HepG2 (cell line): ENCODE results near the gene LCAT. TPM values are rescaled to one million over a fixed set of nuclear protein-coding genes. Genes with fewer than 3 reads are reported as not detected.

Source experiments
- ATAC-seq: fragments of 200-7000 bp; cut with Tn5 transposase; 3 replicates; pipeline ENCODE4 v1.9.1; 2020; ENCODE audit warnings: mild to moderate bottlenecking, moderate library complexity
- BruUV-seq: library from RNA; stranded (reverse); fragments of 400-500 nt; replicated peaks from 2 replicates; lab custom pipeline; 2021; lab: Mats Ljungman, UMichigan
- CTCF ChIA-PET: fragments of 300-600 bp; formaldehyde crosslinking; extraction: SDS; loops from one replicate; lab custom pipeline; 2021; ENCODE audit warnings: low total read pairs, inconsistent platforms, low intra/inter-chr PET ratio; lab: Yijun Ruan, JAX
- POLR2A ChIA-PET: fragments of 350-600 bp; sonication (Branson Sonifier 250); formaldehyde crosslinking; loops from one replicate; lab custom pipeline; 2020; ENCODE audit warnings: antibody characterized with exemption, inconsistent platforms; lab: Yijun Ruan, JAX
- DNase-seq: peaks from one replicate; pipeline ENCODE4 v3.0.0-alpha.2; 2015; ENCODE audit warnings: low spot score
- FAIRE-seq: peaks from 3 replicates; lab custom pipeline; 2011; peaks lifted over from hg19 to GRCh38; lab: Jason Lieb, UNC
- H2AFZ ChIP-seq: one replicate; pipeline ENCODE4 v1.6.1; 2011; ENCODE audit warnings: low read length, inconsistent platforms
- H3K27ac ChIP-seq: fragments of 300-600 bp; 3 replicates; pipeline ENCODE4 v1.8.0; 2011; ENCODE audit warnings: mixed run types, mild to moderate bottlenecking, mixed read lengths, low read length, inconsistent platforms; ENCODE audit not compliant: insufficient read depth; ENCODE audit errors: extremely low read length
- H3K27me3 ChIP-seq, 2 experiments: fragments of 200-600 bp in 1 of 2; 2 replicates in 1 of 2; 3 replicates in 1 of 2; pipeline versions ENCODE4 v1.6.0 to v1.8.0; 2011; ENCODE audit warnings: low read length in 2 of 2, mild to moderate bottlenecking in 2 of 2, moderate library complexity in 2 of 2, inconsistent platforms in 1 of 2; ENCODE audit not compliant: insufficient read depth in 2 of 2, control insufficient read depth in 1 of 2
- H3K36me3 ChIP-seq, 2 experiments: fragments of 200-600 bp in 1 of 2; replicated peaks in 1 of 2; 2 replicates in 1 of 2; 3 replicates in 1 of 2; pipeline versions ENCODE4 v1.5.1 to v1.8.0; 2011; ENCODE audit warnings: low read length in 2 of 2, inconsistent platforms in 1 of 2; ENCODE audit not compliant: insufficient read depth in 2 of 2, control insufficient read depth in 1 of 2
- H3K4me1 ChIP-seq: 2 replicates; pipeline ENCODE4 v1.5.1; 2012; ENCODE audit warnings: low read length, inconsistent platforms; ENCODE audit not compliant: insufficient read depth
- H3K4me2 ChIP-seq: 2 replicates; pipeline ENCODE4 v1.6.0; 2011; ENCODE audit warnings: low read depth, low read length, inconsistent platforms
- H3K4me3 ChIP-seq, 3 experiments: fragments of 200-600 bp in 1 of 3; sonication (generic), shearing (Covaris generic) in 1 of 3; replicated peaks in 1 of 3; 2 replicates each; pipeline ENCODE4 v1.5.1; 2011 to 2016; ENCODE audit warnings: low read length in 3 of 3, inconsistent platforms in 2 of 3, low read depth in 2 of 3, mild to moderate bottlenecking in 2 of 3, control low read depth in 1 of 3, mixed read lengths in 1 of 3; ENCODE audit not compliant: insufficient read depth in 1 of 3
- H3K79me2 ChIP-seq: one replicate; pipeline ENCODE4 v1.6.1; 2011; ENCODE audit warnings: low read length, inconsistent platforms; ENCODE audit not compliant: insufficient read depth
- H3K9ac ChIP-seq: 2 replicates; pipeline ENCODE4 v1.6.0; 2011; ENCODE audit warnings: mild to moderate bottlenecking, low read depth, low read length, inconsistent platforms; ENCODE audit not compliant: insufficient read depth
- H3K9me3 ChIP-seq: 2 replicates; pipeline ENCODE4 v1.5.1; 2012; ENCODE audit warnings: mild to moderate bottlenecking, low read length
- H4K20me1 ChIP-seq: 2 replicates; pipeline ENCODE4 v1.6.0; 2011; ENCODE audit warnings: inconsistent platforms, mild to moderate bottlenecking, low read length, moderate library complexity; ENCODE audit not compliant: insufficient read depth
- ARNTL ChIP-seq: sonication (generic); formaldehyde crosslinking; IDR thresholded peaks from 2 replicates; pipeline ENCODE4 v1.4.0; 2020; ENCODE audit warnings: mild to moderate bottlenecking, missing genetic modification reagents
- DDIT3 ChIP-seq: sonication (generic); formaldehyde crosslinking; IDR thresholded peaks from 2 replicates; pipeline ENCODE4 v1.4.0; 2020; ENCODE audit warnings: mild to moderate bottlenecking, missing genetic modification reagents
- PTBP1 ChIP-seq: fragments of 200-400 bp; formaldehyde crosslinking; IDR thresholded peaks from 2 replicates; pipeline ENCODE4 v1.6.1; 2018; ENCODE audit warnings: low read length, low read depth; ENCODE audit not compliant: poor library complexity, severe bottlenecking
- RFX1 ChIP-seq: fragments of 450-650 bp; IDR thresholded peaks from 2 replicates; pipeline ENCODE4 v1.6.1; 2017
- SNAPC2 ChIP-seq: sonication (generic); formaldehyde crosslinking; IDR thresholded peaks from 2 replicates; pipeline ENCODE4 v1.8.1; 2022; ENCODE audit warnings: mild to moderate bottlenecking, missing genetic modification reagents
- TAF1 ChIP-seq: sonication (generic); formaldehyde crosslinking; IDR thresholded peaks from 2 replicates; pipeline ENCODE4 v1.4.0; 2020; ENCODE audit warnings: missing genetic modification reagents
- U2AF1 ChIP-seq: fragments of 200-400 bp; formaldehyde crosslinking; optimal IDR thresholded peaks from 2 replicates; pipeline ENCODE3; 2017; ENCODE audit warnings: mild to moderate bottlenecking, low read depth, low read length
- ZNF101 ChIP-seq: sonication (generic); formaldehyde crosslinking; IDR thresholded peaks from 2 replicates; pipeline ENCODE4 v1.4.0; 2020; ENCODE audit warnings: mild to moderate bottlenecking, low read depth, missing genetic modification reagents, borderline replicate concordance
- ZNF318 ChIP-seq: sonication (generic); formaldehyde crosslinking; IDR thresholded peaks from 2 replicates; pipeline ENCODE4 v1.4.0; 2020; ENCODE audit warnings: mild to moderate bottlenecking, missing genetic modification reagents
- ZNF335 ChIP-seq: sonication (generic); formaldehyde crosslinking; IDR thresholded peaks from 2 replicates; pipeline ENCODE4 v1.4.0; 2020; ENCODE audit warnings: missing genetic modification reagents
- ZNF343 ChIP-seq: sonication (generic); formaldehyde crosslinking; IDR thresholded peaks from 2 replicates; pipeline ENCODE4 v1.4.0; 2020; ENCODE audit warnings: mild to moderate bottlenecking, missing genetic modification reagents
- ZNF484 ChIP-seq: sonication (generic); formaldehyde crosslinking; IDR thresholded peaks from 2 replicates; pipeline ENCODE4 v1.5.1; 2020; ENCODE audit warnings: mild to moderate bottlenecking, low read depth, missing genetic modification reagents, borderline replicate concordance
- ZNF567 ChIP-seq: sonication (generic); formaldehyde crosslinking; IDR thresholded peaks from 2 replicates; pipeline ENCODE4 v1.8.1; 2023; ENCODE audit warnings: mild to moderate bottlenecking, missing genetic modification reagents, borderline replicate concordance
- ZNF614 ChIP-seq: IDR thresholded peaks from 2 replicates; pipeline ENCODE4 v1.6.1; 2018; ENCODE audit warnings: missing biosample characterization, missing genetic modification reagents, inconsistent platforms, borderline replicate concordance
- ZNF768 ChIP-seq: sonication (generic); formaldehyde crosslinking; IDR thresholded peaks from 2 replicates; pipeline ENCODE4 v1.4.0; 2020; ENCODE audit warnings: missing genetic modification reagents
- ZSCAN30 ChIP-seq: sonication (generic); formaldehyde crosslinking; IDR thresholded peaks from 2 replicates; pipeline ENCODE4 v1.5.0; 2020; ENCODE audit warnings: mild to moderate bottlenecking, missing genetic modification reagents
- WGBS: methylation state at CpG from one replicate; pipeline ENCODE4 v1.1.6; 2017; ENCODE audit warnings: low lambda C conversion rate; 5-methylcytosine and 5-hydroxymethylcytosine counted together
- in situ Hi-C: cut with HindIII; loops from 2 replicates; pipeline ENCODE4 v1.10.0; 2017; ENCODE audit warnings: low pct_unique_long_range_greater_than_20kb; ENCODE audit not compliant: extremely low pct_ligation_motif_present
- intact Hi-C: fragments of 100-400 bp; cut with micrococcal nuclease; formaldehyde crosslinking; loops from one replicate; pipeline ENCODE4 v1.10.0; 2022; ENCODE audit not compliant: unreplicated experiment
- polyA plus RNA-seq, 8 experiments: library from polyadenylated mRNA; depleted of rRNA in 3 of 8; stranded (reverse) in 7 of 8; unstranded in 1 of 8; fragments of >200 nt; fragmentation: Illumina TruSeq in 4 of 8; extraction: Trizol in 4 of 8; gene quantifications; 2 replicates each; pipeline versions ENCODE4 v1.2.1 to v1.2.3, GENCODE V29; 2011 to 2016; ENCODE audit warnings: low read depth in 4 of 8, missing spikeins in 1 of 8, mixed read lengths in 1 of 8; ENCODE audit not compliant: insufficient read depth in 1 of 8
- total RNA-seq, 5 experiments: library from RNA; depleted of rRNA; stranded (reverse); fragments of >200 nt; fragmentation: Illumina TruSeq; extraction: Trizol; gene quantifications; 2 replicates each; pipeline ENCODE4 v1.2.3, GENCODE V29; 2016; ENCODE audit warnings: low read depth in 1 of 5

LCAT gene
- total and polyA plus RNA-seq, 2 of the 13 experiments (the other 11 are each of a cell fraction or from before 2014, with no cell fraction given) = 36.1 to 38.9 TPM

- Histone ChIP-seq H3K4me2 (peak overlapping the region; percentile 92), H3K27me3 (peaks cover 0 to 3% of the 10 kb centered on the region in 2 experiments; a peak in 1 of 5 replicates), H3K27ac (peak overlapping the region; percentile 92), H3K79me2 (peaks cover 43% of the 10 kb centered on the region), H3K9me3 (no peaks in the 10 kb centered on the region), H3K4me1 (peaks cover 57% of the 10 kb centered on the region), H3K9ac (peak overlapping the region; percentile 83), H2AFZ (no peak overlapping the region), H3K4me3 (peak overlapping the region; percentile 89 to 91 (median 90)), H3K36me3 (no peaks in the 10 kb centered on the region; a peak in 1 of 5 replicates), H4K20me1 (peaks cover 11% of the 10 kb centered on the region)
- ATAC-seq (peak; percentile 66), FAIRE-seq (no peak), DNase-seq (peak; percentile 72)
- 9% methylated on average over 40 of the region's 40 CpGs for WGBS
- no TSS peak for BruUV-seq
- CTCF ChIA-PET = interaction anchor here (1.8 kb wide), 1 partner anchor 24 kb away, joined by 3 read pairs; no protein-coding TSS in a partner anchor
- in situ Hi-C loops = no loop called here
- POLR2A ChIA-PET = interaction anchor here (0.6 to 12.9 kb wide), 10 partner anchors 10 to 149 kb away, joined by 4 to 226 read pairs (median 10); partner anchors contain the start of genes DDX28, DUS2, LCAT and PSMB10
- intact Hi-C loops = loop anchor here (2.0 kb wide), 1 partner anchor 27 kb away; no protein-coding TSS in a partner anchor
- TF ChIP-seq ZNF318 (CRISPR knock-in tag) (no peak), ARNTL (CRISPR knock-in tag) (no peak), SNAPC2 (CRISPR knock-in tag) (0 out of 2 replicates have a peak, but pooled peaks have one; percentile 43), ZNF335 (CRISPR knock-in tag) (no peak; the same call in 1 of the 2 replicates), ZNF768 (CRISPR knock-in tag) (peak; percentile 32; the same call in 1 of the 2 replicates), ZNF484 (CRISPR knock-in tag) (no peak), ZNF614 (CRISPR knock-in tag) (no peak), ZNF343 (CRISPR knock-in tag) (no peak), ZSCAN30 (CRISPR knock-in tag) (peak; percentile 56; the same call in 1 of the 2 replicates), DDIT3 (CRISPR knock-in tag) (no peak), ZNF567 (0 out of 2 replicates have a peak, but pooled peaks have one; percentile 9), RFX1 (no peak), PTBP1 (no peak), TAF1 (CRISPR knock-in tag) (peak; percentile 52; the same call in 1 of the 2 replicates), U2AF1 (no peak), ZNF101 (CRISPR knock-in tag) (no peak)
Observed at GRCh38 chr16:67969254-67970039, 25.5 kb upstream of the LCAT start.
